Psoas muscle (tissue), 8 donors: Measurements from ENCODE around the gene PAF1. TPM values are rescaled to one million over a fixed set of nuclear protein-coding genes. Genes with fewer than 3 reads are reported as not detected.

Source experiments
- ATAC-seq, 4 donors: fragments of 200-7000 bp; cut with Tn5 transposase; one replicate each; pipeline ENCODE4 v1.9.1; 2020; ENCODE audit warnings: moderate library complexity in 3 of 4, mild to moderate bottlenecking in 2 of 4
- DNase-seq, 2 donors: peaks; one replicate each; pipeline ENCODE4 v3.0.0-alpha.2; 2020
- H3K27ac ChIP-seq: fragments of 200-600 bp; one replicate; pipeline ENCODE4 v1.8.0; 2022
- H3K27me3 ChIP-seq, 3 donors: fragments of 200-600 bp in 1 of 3; one replicate each; pipeline versions ENCODE4 v1.6.1 to v1.8.0; 2013 to 2022; ENCODE audit warnings: low read length in 2 of 3, mild to moderate bottlenecking in 2 of 3, moderate library complexity in 1 of 3; ENCODE audit not compliant: insufficient read depth in 3 of 3
- H3K36me3 ChIP-seq, 2 donors: fragments of 200-600 bp in 1 of 2; one replicate each; pipeline versions ENCODE4 v1.6.1 to v1.8.0; 2013 to 2022; ENCODE audit warnings: low read depth in 1 of 2, mild to moderate bottlenecking in 1 of 2, moderate library complexity in 1 of 2; ENCODE audit not compliant: insufficient read depth in 1 of 2
- H3K4me1 ChIP-seq: fragments of 200-600 bp; one replicate; pipeline ENCODE4 v1.8.0; 2022
- H3K4me3 ChIP-seq: fragments of 200-600 bp; one replicate; pipeline ENCODE4 v1.8.0; 2022; ENCODE audit warnings: mild to moderate bottlenecking
- H3K9me3 ChIP-seq: fragments of 200-600 bp; one replicate; pipeline ENCODE4 v1.8.0; 2022
- CTCF ChIP-seq: fragments of 200-600 bp; IDR thresholded peaks from one replicate; pipeline ENCODE4 v1.8.0; 2022; ENCODE audit warnings: antibody characterized with exemption
- WGBS, 3 donors: extraction: QIAGEN DNeasy Blood & Tissue Kit; methylation state at CpG; one replicate each; pipeline versions ENCODE4 v1.1.6 to v1.1.7; 2013; 5-methylcytosine and 5-hydroxymethylcytosine counted together
- intact Hi-C, 2 donors: fragments of 100-400 bp; cut with DNase I; formaldehyde crosslinking; loops; one replicate each; pipeline versions ENCODE4 v1.11.0 to v1.14.2; 2022
- polyA plus RNA-seq, 3 donors: library from polyadenylated mRNA; stranded (reverse); fragments of 200-250 nt; gene quantifications; one replicate each; pipeline ENCODE4 v1.2.3, GENCODE V29; 2013
- total RNA-seq, 4 donors: library from RNA; stranded (reverse); fragmentation: NEBNext Ultra II Directional in 2 of 4; extraction: Animal tissue kit (Norgen Biotek cat#: 25700) in 2 of 4; gene quantifications; one replicate each; pipeline versions ENCODE4 v1.2.1 to v1.2.4, GENCODE V29; 2021 to 2023
- donor health status: healthy with polysubstance abuse.
- donor health status: DM: no; HTN: no; CAD: no; lungs with moderate emphysema.
- donor health status: Bipolar disorder and iron deficiency.
- donor health status: healthy.
- donor health status: DM: yes; HTN: yes; CAD: no.
- donor health status: DM: no; HTN: no; CAD: no.
- donor health status: DM: no; HTN: no; CAD: no.
- donor health status: DM: yes; HTN: yes; CAD: no.

PAF1 gene
- total and polyA plus RNA-seq, 7 donors: 33.7 to 58.0 (median 35.1) TPM

- WGBS, 3 donors: 87 to 88% (median 87%) methylated on average over 18 of the region's 18 CpGs
- TF ChIP-seq CTCF: no peak
- no peak for ATAC-seq
Measured at GRCh38 chr19:39356647-39357046, 34.3 kb downstream of the PAF1 start.

DNA sequence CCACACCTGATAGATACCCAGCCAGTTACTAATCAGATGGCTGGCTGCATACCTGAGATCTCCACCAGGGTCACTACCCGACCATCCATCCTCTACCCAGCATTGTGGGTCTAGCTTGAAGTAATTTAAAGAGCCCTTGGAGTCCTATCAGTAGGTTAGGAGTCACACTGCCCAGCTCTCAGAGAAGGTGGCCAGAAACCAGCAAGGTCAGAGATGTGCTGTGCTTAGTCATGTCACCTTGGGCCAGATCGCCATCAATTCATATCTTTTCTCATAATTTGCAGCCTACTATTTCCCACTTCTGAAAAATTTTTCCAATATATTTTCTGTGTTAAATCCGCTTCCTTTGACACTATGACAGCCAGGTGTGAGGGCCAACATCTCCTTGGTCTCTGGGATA lies 34.8 kb downstream of the PAF1 start:
- peaks cover 20 to 96% of the 10 kb centered on the region in 2 donors for H3K36me3 ChIP-seq
- intact Hi-C loops: no loop called here
- no peak overlapping the region for H3K27ac ChIP-seq
- no peak for TF ChIP-seq CTCF
- no peak overlapping the region for H3K4me3 ChIP-seq
- no peak for ATAC-seq
- H3K4me1 ChIP-seq: peaks cover 16% of the 10 kb centered on the region
- no peaks in the 10 kb centered on the region for H3K27me3 ChIP-seq
- 90 to 96% (median 93%) methylated on average over 3 of the region's 3 CpGs for WGBS, 3 donors
- DNase-seq: no peak
- no peaks in the 10 kb centered on the region for H3K9me3 ChIP-seq

More at GRCh38 chr19:39356647-39357046, 34.3 kb downstream of the PAF1 start:
- no peaks in the 10 kb centered on the region for H3K27me3 ChIP-seq
- no peak overlapping the region for H3K27ac ChIP-seq
- intact Hi-C loops: no loop called here
- no peaks in the 10 kb centered on the region for H3K9me3 ChIP-seq
- peaks cover 20 to 100% of the 10 kb centered on the region in 2 donors for H3K36me3 ChIP-seq
- peaks cover 10% of the 10 kb centered on the region for H3K4me1 ChIP-seq
- no peak for DNase-seq
- H3K4me3 ChIP-seq: no peak overlapping the region

DNA sequence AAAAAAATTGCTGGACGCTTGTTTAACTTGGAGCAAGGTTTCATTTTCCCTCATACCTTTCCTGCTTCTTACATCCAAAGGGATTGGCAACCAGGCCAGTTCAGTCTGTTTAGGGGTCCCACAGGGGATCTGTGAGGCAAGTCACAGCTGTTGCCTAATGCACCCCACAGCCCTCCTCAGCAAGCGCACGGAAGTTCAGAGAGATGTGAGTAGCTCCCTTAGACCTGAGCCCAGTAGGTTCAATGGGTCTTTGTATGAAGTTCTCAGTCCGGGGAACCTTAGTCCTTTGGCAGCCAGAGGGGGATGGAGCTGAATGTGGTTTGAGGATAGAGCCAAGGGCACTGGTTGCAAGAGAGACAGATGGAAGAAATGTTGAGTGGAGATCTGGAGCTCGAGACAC lies 35.7 kb downstream of the PAF1 start:
- Histone ChIP-seq H3K9me3 (no peaks in the 10 kb centered on the region), H3K27me3 (no peaks in the 10 kb centered on the region), H3K27ac (no peak overlapping the region), H3K4me1 (peaks cover 17% of the 10 kb centered on the region), H3K36me3 (peaks cover 16 to 89% of the 10 kb centered on the region in 2 donors), H3K4me3 (no peak overlapping the region)
- DNase-seq: no peak
- TF ChIP-seq CTCF: no peak
- no peak for ATAC-seq
- 87 to 94% (median 89%) methylated on average over 5 of the region's 5 CpGs for WGBS, 3 donors
- intact Hi-C loops: no loop called here

- TF ChIP-seq CTCF: no peak
- 72 to 78% (median 74%) methylated on average over 12 of the region's 12 CpGs for WGBS, 3 donors
- H3K4me1 ChIP-seq: peaks cover 27% of the 10 kb centered on the region
- DNase-seq (no peak), ATAC-seq (no peak)
- H3K36me3 ChIP-seq: peaks cover 20 to 87% of the 10 kb centered on the region in 2 donors
- peak overlapping the region; percentile 58 for H3K27ac ChIP-seq
- intact Hi-C loops: no loop called here
- no peaks in the 10 kb centered on the region for H3K9me3 ChIP-seq
- H3K4me3 ChIP-seq: no peak overlapping the region
- no peaks in the 10 kb centered on the region for H3K27me3 ChIP-seq
Measured at GRCh38 chr19:39352381-39353255, 38.3 kb downstream of the PAF1 start.
